ENCODE data around the gene PRKAG2. TPM values are rescaled to one million over a fixed set of nuclear protein-coding genes. Genes with fewer than 3 reads are reported as not detected.

The PRKAG2 gene
- total RNA-seq, 2 experiments from 2014 or later = 39.3 to 42.3 TPM

GRCh38 chr7:151552352-151553028 is 324.4 kb downstream of the PRKAG2 start:
- TF ChIP-seq, protein P1, sequence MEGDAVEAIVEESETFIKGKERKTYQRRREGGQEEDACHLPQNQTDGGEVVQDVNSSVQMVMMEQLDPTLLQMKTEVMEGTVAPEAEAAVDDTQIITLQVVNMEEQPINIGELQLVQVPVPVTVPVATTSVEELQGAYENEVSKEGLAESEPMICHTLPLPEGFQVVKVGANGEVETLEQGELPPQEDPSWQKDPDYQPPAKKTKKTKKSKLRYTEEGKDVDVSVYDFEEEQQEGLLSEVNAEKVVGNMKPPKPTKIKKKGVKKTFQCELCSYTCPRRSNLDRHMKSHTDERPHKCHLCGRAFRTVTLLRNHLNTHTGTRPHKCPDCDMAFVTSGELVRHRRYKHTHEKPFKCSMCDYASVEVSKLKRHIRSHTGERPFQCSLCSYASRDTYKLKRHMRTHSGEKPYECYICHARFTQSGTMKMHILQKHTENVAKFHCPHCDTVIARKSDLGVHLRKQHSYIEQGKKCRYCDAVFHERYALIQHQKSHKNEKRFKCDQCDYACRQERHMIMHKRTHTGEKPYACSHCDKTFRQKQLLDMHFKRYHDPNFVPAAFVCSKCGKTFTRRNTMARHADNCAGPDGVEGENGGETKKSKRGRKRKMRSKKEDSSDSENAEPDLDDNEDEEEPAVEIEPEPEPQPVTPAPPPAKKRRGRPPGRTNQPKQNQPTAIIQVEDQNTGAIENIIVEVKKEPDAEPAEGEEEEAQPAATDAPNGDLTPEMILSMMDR (IDR thresholded peaks at IDR 0.05) = no peak
- Histone ChIP-seq H3K27ac (ENCODE audit: low read depth in 1 of 2, low read length in 2 of 2) (no peak overlapping the region), H3K27me3 (ENCODE audit: control insufficient read depth in 1 of 2, insufficient read depth in 2 of 2, low read length in 2 of 2) (no peaks in the 10 kb centered on the region), H3K4me3 (ENCODE audit: low read length) (no peak overlapping the region), H3K36me3 (ENCODE audit: insufficient read depth, low read length) (peaks cover 12% of the 10 kb centered on the region), H3K4me1 (ENCODE audit: insufficient read depth, low read length) (peaks cover 7% of the 10 kb centered on the region), H3K9me3 (ENCODE audit: control insufficient read depth in 1 of 2, insufficient read depth in 1 of 2, low read length in 2 of 2) (no peaks in the 10 kb centered on the region)
- POLR2A ChIA-PET = no interaction called here
- ATAC-seq (ENCODE audit: poor library complexity) (no peak), DNase-seq (no peak)
- Mint-ChIP-seq H3K9me3 (no peaks in the 10 kb centered on the region), H3K4me1 (ENCODE audit: low read depth) (peaks cover 7% of the 10 kb centered on the region), H3K4me3 (no peak overlapping the region), H3K27me3 (peaks cover 4% of the 10 kb centered on the region), H3K27ac (no peak overlapping the region), H3K36me3 (ENCODE audit: low read depth) (peaks cover 20% of the 10 kb centered on the region)
- intact Hi-C loops (cut with DNase I, micrococcal nuclease) = no loop called here
- CTCF ChIA-PET = no interaction called here

- POLR2A ChIA-PET = no interaction called here
- no peak overlapping the region for H3K27ac Mint-ChIP-seq
- DNase-seq = no peak
These were observed 325.1 kb downstream of the PRKAG2 start for GRCh38 chr7:151551820-151552219.

GRCh38 chr7:151550656-151551286 is 326.1 kb downstream of the PRKAG2 start:
- Mint-ChIP-seq H3K27me3 (peaks cover 15% of the 10 kb centered on the region), H3K9me3 (no peaks in the 10 kb centered on the region), H3K4me1 (ENCODE audit: low read depth) (peaks cover 7% of the 10 kb centered on the region), H3K4me3 (no peak overlapping the region), H3K36me3 (ENCODE audit: low read depth) (peaks cover 4% of the 10 kb centered on the region), H3K27ac (no peak overlapping the region)
- TF ChIP-seq, protein P1 (IDR thresholded peaks at IDR 0.05) = no peak
- H3K9me3 ChIP-seq (ENCODE audit: control insufficient read depth in 1 of 2, insufficient read depth in 1 of 2, low read length in 2 of 2) = no peaks in the 10 kb centered on the region
- H3K27me3 ChIP-seq (ENCODE audit: control insufficient read depth in 1 of 2, insufficient read depth in 2 of 2, low read length in 2 of 2) = no peaks in the 10 kb centered on the region
- H3K4me1 ChIP-seq (ENCODE audit: insufficient read depth, low read length) = peaks cover 7% of the 10 kb centered on the region
- no peaks in the 10 kb centered on the region for H3K36me3 ChIP-seq (ENCODE audit: insufficient read depth, low read length)
- ATAC-seq (ENCODE audit: poor library complexity) (peak; percentile 32), DNase-seq (peak in 1 of 14 experiments; percentile 20)
- H3K4me3 ChIP-seq (ENCODE audit: low read length) = no peak overlapping the region
- POLR2A ChIA-PET = no interaction called here
- no peak overlapping the region for H3K27ac ChIP-seq (ENCODE audit: low read depth in 1 of 2, low read length in 2 of 2)
- intact Hi-C loops (cut with DNase I, micrococcal nuclease) = no loop called here
- CTCF ChIA-PET = no interaction called here

More at GRCh38 chr7:151551820-151552219, 325.1 kb downstream of the PRKAG2 start:
- intact Hi-C loops (cut with DNase I, micrococcal nuclease) = no loop called here
- CTCF ChIA-PET = no interaction called here
- no peak overlapping the region for H3K4me3 Mint-ChIP-seq
- Histone ChIP-seq H3K36me3 (ENCODE audit: insufficient read depth, low read length) (peaks cover 8% of the 10 kb centered on the region), H3K9me3 (ENCODE audit: control insufficient read depth in 1 of 2, insufficient read depth in 1 of 2, low read length in 2 of 2) (no peaks in the 10 kb centered on the region), H3K27ac (ENCODE audit: low read depth in 1 of 2, low read length in 2 of 2) (no peak overlapping the region), H3K4me1 (ENCODE audit: insufficient read depth, low read length) (peaks cover 7% of the 10 kb centered on the region), H3K27me3 (ENCODE audit: control insufficient read depth in 1 of 2, insufficient read depth in 2 of 2, low read length in 2 of 2) (no peaks in the 10 kb centered on the region), H3K4me3 (ENCODE audit: low read length) (no peak overlapping the region)
- peaks cover 14% of the 10 kb centered on the region for H3K36me3 Mint-ChIP-seq (ENCODE audit: low read depth)
- TF ChIP-seq, protein P1 (IDR thresholded peaks at IDR 0.05) = no peak
- no peaks in the 10 kb centered on the region for H3K9me3 Mint-ChIP-seq
- H3K27me3 Mint-ChIP-seq = peaks cover 7% of the 10 kb centered on the region
- peaks cover 7% of the 10 kb centered on the region for H3K4me1 Mint-ChIP-seq (ENCODE audit: low read depth)
- no peak for ATAC-seq (ENCODE audit: poor library complexity)
